PFSK-1 (cell line): ENCODE results near the gene KRT81.

Experiments used
- FOXP2 ChIP-seq: optimal IDR thresholded peaks from 2 replicates; pipeline ENCODE3; 2011; ENCODE audit warnings: borderline replicate concordance, control low read depth, inconsistent platforms; ENCODE audit not compliant: insufficient read depth; ENCODE audit errors: extremely low read length, extremely low read depth
- POLR2AphosphoS5 ChIP-seq: IDR thresholded peaks from 2 replicates; pipeline ENCODE4 v1.6.1; 2012; ENCODE audit warnings: low read depth, mild to moderate bottlenecking, control low read depth, low read length, moderate library complexity
- SIN3A ChIP-seq: IDR thresholded peaks from 2 replicates; pipeline ENCODE4 v1.6.1; 2012; ENCODE audit warnings: mild to moderate bottlenecking, low read length, moderate library complexity, borderline replicate concordance; ENCODE audit not compliant: insufficient read depth
- TAF1 ChIP-seq: IDR thresholded peaks from 2 replicates; pipeline ENCODE4 v1.6.1; 2012; ENCODE audit warnings: low read length, control low read depth, borderline replicate concordance; ENCODE audit not compliant: insufficient read depth
- TF ChIP-seq, protein P1 (sequence below), 2 experiments: IDR thresholded peaks; 2 replicates each; pipeline versions ENCODE4 v1.6.1 to v1.8.0; 2011 to 2012; ENCODE audit warnings: low read depth in 2 of 2, low read length in 2 of 2, control low read depth in 1 of 2, inconsistent platforms in 1 of 2, mild to moderate bottlenecking in 1 of 2, moderate library complexity in 1 of 2; ENCODE audit not compliant: insufficient read depth in 1 of 2

KRT81 gene

GRCh38 chr12:52314511-52314910 lies 23.2 kb upstream of the KRT81 start:
- TF ChIP-seq SIN3A (no peak), TAF1 (no peak), FOXP2 (no peak), POLR2AphosphoS5 (no peak)
- TF ChIP-seq, protein P1, sequence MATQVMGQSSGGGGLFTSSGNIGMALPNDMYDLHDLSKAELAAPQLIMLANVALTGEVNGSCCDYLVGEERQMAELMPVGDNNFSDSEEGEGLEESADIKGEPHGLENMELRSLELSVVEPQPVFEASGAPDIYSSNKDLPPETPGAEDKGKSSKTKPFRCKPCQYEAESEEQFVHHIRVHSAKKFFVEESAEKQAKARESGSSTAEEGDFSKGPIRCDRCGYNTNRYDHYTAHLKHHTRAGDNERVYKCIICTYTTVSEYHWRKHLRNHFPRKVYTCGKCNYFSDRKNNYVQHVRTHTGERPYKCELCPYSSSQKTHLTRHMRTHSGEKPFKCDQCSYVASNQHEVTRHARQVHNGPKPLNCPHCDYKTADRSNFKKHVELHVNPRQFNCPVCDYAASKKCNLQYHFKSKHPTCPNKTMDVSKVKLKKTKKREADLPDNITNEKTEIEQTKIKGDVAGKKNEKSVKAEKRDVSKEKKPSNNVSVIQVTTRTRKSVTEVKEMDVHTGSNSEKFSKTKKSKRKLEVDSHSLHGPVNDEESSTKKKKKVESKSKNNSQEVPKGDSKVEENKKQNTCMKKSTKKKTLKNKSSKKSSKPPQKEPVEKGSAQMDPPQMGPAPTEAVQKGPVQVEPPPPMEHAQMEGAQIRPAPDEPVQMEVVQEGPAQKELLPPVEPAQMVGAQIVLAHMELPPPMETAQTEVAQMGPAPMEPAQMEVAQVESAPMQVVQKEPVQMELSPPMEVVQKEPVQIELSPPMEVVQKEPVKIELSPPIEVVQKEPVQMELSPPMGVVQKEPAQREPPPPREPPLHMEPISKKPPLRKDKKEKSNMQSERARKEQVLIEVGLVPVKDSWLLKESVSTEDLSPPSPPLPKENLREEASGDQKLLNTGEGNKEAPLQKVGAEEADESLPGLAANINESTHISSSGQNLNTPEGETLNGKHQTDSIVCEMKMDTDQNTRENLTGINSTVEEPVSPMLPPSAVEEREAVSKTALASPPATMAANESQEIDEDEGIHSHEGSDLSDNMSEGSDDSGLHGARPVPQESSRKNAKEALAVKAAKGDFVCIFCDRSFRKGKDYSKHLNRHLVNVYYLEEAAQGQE (IDR thresholded peaks at IDR 0.05; ENCODE audit: insufficient read depth in 1 of 2, low read depth in 2 of 2, low read length in 2 of 2): no peak

DNA sequence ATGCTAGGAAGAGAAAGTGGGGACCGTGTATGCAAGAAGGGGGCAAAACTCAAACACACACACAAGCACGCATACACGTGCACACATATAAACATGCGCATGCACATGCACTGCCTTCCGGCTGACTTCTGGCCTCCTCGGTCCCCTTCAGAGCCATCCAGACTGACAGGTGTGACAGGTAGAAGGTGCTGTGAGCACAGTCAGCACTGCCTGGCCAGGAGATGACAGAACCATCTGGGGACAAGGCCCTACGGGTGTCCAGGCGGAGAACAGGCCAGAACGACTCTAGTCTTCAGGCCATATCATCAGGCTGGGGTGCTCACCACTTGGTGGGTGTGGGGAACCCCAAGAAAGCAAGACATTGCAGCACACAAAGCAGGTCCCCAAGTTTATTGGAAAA lies 22.6 kb upstream of the KRT81 start:
- no peak for TF ChIP-seq FOXP2
- TF ChIP-seq TAF1: no peak
- TF ChIP-seq POLR2AphosphoS5: no peak
- TF ChIP-seq, protein P1 (IDR thresholded peaks at IDR 0.05; ENCODE audit: insufficient read depth in 1 of 2, low read depth in 2 of 2, low read length in 2 of 2): no peak
- no peak for TF ChIP-seq SIN3A

DNA sequence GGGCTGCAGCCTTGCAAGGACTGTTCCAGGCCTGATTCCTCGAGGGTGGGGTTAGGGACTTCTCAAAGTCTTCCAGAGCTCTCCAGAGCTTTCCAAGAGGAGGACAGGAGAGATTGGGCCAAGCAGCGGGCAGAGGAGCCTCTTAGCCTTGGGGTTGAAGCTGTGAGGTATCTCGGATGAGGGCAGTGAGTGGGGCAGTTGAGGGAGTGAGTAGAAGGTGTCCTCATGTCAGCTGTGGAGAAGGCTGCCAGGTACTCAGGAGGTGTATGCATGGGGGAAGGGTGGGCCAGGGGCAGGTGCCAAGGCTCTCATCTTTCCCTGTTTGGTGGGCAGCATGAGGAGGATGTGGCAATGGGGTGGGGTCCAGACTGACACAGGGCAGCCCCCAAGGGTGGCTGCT lies 22.1 kb upstream of the KRT81 start:
- TF ChIP-seq SIN3A (no peak), POLR2AphosphoS5 (no peak), TAF1 (no peak), FOXP2 (no peak)
- TF ChIP-seq, protein P1 (IDR thresholded peaks at IDR 0.05; ENCODE audit: insufficient read depth in 1 of 2, low read depth in 2 of 2, low read length in 2 of 2): no peak

DNA sequence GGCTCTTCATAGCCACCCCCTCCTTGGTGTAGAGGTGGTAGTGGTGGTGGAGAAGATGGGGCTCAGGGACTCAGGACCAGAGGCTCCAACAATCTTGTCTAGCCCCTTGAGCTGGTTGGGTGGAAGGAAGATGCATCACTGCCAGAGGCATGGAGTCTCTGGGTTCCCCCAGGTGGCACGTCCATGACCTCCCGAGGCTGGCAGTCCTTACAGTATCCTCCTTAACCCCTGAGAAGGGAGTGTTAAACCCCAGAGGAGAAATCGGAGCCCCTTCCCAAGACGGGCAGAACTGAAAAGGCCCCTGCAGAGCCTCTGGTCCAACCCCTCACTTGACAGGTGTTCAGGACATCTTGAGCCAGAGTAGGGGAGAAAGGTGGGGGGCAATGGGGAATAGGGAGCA lies 20.8 kb upstream of the KRT81 start:
- TF ChIP-seq FOXP2: no peak
- TF ChIP-seq, protein P1 (IDR thresholded peaks at IDR 0.05; ENCODE audit: insufficient read depth in 1 of 2, low read depth in 2 of 2, low read length in 2 of 2): no peak
- no peak for TF ChIP-seq SIN3A
- no peak for TF ChIP-seq POLR2AphosphoS5
- TF ChIP-seq TAF1: no peak

DNA sequence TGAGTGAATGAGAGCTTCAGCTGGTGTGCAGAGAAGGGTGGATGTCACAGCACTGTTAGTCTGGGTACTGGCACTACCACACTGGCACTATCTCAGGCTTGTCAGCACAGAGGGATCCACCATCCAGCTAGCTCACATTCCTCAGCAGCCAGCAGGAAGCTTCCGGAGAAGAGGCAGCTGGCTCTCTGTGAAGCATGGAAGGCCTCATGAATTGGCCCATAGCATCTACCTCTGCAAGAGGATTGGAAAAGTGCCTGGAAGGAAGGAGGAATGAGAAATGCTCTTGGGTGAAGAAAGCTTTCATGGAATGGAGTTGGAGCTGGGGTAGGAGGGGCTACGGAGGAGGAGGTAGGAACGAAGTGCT lies 19.9 kb upstream of the KRT81 start:
- TF ChIP-seq TAF1 (no peak), SIN3A (no peak), POLR2AphosphoS5 (no peak), FOXP2 (no peak)
- TF ChIP-seq, protein P1 (IDR thresholded peaks at IDR 0.05; ENCODE audit: insufficient read depth in 1 of 2, low read depth in 2 of 2, low read length in 2 of 2): no peak
